NT2/D1 (cell line): ENCODE measurements around the gene SVBP.

ENCODE experiments used
- SUZ12 ChIP-seq: IDR thresholded peaks from 2 replicates; pipeline ENCODE4 v1.6.1; 2011; ENCODE audit not compliant: insufficient read length, insufficient read depth; ENCODE audit errors: extremely low read depth
- YY1 ChIP-seq: IDR thresholded peaks from 2 replicates; pipeline ENCODE4 v1.6.1; 2011; ENCODE audit not compliant: insufficient read length, insufficient read depth
- ZNF274 ChIP-seq: IDR thresholded peaks from 2 replicates; pipeline ENCODE4 v1.6.1; 2011; ENCODE audit warnings: mild to moderate bottlenecking, low read depth, low read length

DNA sequence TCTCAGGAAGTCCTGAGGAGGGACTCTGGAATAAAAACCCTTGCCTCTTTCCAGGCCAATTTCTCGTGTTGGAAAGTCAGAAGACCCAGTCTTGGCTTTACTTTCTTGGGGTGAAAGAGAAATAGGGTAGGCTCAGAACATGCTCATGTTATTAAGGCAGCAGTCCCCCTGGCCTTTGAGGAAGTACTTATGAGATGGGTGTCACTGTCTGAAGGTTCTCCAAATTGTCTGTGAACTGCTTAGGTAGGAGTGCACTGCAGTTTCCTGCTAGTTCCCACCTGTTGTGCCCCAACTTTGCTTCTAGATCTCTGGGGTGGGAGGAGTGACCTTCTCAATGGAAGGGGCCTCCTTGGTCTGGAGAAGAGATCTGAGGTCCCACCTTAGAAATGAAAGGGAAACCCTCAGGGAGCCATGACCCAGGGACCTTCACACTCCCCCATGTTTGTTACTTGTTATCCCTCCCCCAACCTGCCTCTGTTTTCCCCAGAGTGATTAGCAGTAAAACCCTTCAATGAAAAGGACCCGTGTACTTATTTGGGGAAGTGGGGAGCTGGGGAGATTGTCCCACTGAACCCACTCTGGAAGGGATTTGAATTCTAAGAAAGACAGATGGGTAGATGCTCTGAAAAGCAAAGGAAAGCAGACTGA, 34.9 kb upstream of the SVBP start:
- TF ChIP-seq YY1 (no peak), SUZ12 (no peak), ZNF274 (no peak)
